NAMALWA (cell line): ENCODE measurements around the gene ZNF831.

ENCODE experiments used
- DNase-seq: peaks from one replicate; pipeline ENCODE4 v3.0.0-alpha.2; 2015; ENCODE audit warnings: low spot score

Gene ZNF831

DNA sequence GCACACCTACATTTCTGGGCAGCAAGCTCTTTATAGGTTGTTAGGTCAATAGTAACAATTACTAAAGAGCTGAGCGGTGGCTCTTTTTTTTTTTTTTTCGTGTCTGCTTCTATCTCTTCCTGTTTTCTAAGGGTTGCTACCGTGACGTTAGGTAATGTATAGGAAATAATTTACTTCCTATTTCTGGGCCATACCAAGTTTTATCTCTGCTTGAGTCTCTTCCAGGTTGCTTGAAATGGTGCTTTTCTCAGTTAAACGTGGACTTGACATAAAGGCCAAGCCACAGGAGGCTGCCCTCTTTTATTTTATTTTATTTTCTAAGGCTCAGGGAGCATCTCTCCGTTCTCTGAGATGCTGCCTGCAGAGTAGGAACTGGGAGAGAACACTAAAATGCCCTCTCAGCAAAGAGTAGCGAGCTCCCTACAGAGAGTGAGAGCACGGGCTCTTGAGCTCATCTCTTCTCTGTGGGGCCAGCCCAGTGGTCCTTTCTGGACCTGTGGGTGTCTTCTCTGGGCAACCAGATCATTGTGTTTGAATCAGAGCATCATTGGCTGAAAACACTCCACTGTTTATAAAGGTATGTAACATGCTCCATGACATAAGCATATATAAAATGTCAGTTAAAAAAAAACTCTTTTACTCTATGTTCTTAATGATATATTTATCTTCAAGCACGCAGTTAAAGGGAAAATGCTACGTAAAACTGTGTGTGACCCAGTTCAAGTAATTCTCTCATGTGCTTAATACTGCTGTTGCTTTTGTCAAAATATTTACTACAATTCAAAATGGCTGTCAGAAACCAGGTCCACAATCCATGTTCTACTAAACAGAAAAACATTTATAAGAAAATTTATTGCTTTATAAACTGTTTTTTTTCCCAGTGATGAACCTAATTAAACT is at the start of gene ZNF831:
Gene ZNF831 (plus strand): TSS at position 191 of the 900 bp plus-strand sequence. CDS start 27,199 bp downstream, outside the sequence.
- DNase-seq, result peak; percentile 87

DNA sequence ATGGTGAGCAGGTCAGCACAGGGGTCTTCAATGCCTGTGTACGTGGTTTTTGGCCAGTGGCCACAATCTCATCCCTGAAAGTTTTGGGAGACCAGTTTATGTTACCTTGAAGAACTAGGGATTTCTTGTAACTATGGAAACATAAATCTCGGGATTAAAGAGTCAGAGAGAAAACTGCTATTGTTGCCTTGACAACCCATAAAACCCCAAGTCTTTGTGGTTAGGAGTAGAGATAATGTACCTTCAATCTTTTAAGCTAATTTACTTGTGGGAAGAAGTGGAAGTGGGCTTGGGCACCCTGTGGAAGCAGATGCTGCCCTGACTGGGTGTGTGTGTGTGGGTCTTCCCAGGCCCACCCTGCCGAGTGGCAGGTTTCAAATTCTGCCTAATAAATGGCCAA is 46.1 kb upstream of the ZNF831 start:
- no peak for DNase-seq

DNA sequence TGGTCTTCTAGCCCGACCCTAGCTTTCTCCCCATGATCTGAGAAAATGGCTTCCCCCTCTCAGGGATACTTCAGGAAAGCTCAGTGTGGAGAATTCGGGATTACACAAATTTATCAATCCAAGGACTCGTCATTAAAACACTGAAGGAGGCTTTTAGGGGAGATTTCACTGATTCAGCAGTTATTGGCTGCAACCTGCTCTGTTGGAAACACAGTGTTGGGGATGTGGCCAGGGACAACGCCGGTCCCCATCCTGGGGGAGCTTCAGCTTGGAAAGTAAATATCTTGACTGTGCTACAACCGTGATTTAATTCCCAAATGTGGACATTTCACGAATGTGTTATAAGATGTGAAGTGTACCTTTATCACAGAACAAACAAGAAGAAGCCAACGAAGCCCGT is 44.8 kb upstream of the ZNF831 start:
- no peak for DNase-seq

DNA sequence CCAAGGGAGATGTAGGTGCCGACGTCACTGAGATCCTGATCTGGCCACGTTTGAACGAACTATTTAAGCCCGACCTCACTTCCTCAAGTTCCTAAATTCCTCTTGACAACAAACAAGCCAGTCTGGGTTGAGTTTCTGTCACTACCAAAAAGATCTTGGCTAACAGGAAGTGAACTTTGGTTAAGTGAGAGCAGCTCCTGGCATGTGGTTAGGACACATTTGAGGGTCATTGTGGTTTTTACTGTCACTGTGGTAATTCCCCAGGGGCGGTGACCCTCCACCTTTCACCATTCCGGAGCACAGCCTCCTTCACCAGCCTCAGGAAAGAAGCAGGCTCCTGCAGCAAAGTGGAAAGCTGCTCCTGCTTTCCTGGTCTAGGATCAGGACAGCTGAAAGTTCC is 43.1 kb upstream of the ZNF831 start:
- peak; percentile 62 for DNase-seq

DNA sequence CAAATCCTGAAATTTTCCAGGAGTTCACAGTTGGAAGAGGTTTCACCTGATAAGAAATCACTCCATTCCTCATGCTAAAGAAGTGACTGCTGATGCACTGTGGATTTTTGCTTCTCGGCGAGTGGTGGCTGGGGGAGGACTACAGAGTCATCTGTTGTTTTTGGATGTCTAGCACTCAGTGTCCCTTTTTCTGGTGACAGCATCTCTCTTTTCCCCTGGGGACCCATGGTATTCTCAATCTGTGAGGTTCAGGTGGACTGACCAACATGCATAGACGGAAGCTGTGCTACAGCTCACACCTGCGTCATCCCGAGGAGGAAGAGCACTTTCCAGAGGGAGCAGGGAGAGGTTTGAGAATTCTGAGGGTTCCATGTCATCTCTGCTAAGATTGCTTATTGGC is 42.7 kb upstream of the ZNF831 start:
- peak; percentile 25 for DNase-seq

DNA sequence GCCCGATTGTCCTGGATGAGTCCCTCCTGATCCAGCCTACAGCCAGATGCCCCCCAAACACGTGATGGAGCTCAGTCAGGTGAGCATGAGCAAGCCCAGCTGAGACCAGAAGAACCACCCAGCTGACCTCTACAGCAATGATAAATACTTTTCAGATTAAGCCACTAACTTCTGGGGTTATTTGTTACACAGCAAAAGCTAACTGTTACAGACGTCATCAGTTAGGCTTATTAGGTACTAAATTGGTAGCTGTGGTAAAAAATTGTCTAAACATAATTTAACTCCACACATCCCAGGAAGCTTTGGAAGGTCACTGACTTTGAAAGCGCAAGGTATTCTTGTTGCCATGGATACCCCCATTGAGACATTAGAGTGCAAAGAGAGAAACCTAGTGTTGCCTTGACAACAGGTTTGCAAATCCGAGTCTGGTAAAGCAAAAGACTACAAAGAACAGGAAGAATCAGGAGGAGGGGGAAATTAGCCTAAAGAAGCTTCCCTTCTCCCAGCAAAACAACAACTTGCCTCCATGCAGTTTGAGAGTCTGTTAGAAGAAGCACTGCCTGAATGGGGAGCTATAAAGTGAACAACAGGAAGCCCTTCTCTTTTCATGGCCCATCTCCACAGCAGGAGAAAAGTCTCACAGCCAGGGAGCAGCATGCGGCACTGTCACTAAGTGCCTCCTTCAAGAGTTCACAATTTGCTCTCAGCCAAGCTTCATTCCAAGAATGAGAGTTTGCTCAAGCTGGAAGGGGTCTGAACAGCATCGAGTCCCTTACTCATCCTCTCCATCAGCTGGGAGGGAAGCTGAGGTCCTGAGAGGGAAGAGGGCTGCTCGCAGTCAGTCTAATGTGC is 41.7 kb upstream of the ZNF831 start:
- DNase-seq, result peak; percentile 47

DNA sequence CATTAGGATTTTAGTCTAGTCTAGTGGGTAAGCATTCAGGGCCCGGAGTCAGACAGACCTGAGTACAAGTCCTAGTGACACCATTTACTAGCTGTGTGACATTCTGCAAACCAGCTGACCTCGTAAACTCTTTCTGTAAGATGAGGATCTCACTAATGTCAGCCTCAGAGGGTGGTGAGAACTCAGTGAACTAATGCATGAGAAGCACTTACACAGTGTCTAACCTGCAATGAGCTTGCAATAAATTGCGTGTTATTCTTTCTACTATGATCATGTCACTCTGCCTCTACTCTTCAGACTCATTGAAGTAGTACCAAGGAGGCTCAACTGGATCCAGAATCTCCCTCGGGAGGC is 41.1 kb upstream of the ZNF831 start:
- DNase-seq, result no peak

DNA sequence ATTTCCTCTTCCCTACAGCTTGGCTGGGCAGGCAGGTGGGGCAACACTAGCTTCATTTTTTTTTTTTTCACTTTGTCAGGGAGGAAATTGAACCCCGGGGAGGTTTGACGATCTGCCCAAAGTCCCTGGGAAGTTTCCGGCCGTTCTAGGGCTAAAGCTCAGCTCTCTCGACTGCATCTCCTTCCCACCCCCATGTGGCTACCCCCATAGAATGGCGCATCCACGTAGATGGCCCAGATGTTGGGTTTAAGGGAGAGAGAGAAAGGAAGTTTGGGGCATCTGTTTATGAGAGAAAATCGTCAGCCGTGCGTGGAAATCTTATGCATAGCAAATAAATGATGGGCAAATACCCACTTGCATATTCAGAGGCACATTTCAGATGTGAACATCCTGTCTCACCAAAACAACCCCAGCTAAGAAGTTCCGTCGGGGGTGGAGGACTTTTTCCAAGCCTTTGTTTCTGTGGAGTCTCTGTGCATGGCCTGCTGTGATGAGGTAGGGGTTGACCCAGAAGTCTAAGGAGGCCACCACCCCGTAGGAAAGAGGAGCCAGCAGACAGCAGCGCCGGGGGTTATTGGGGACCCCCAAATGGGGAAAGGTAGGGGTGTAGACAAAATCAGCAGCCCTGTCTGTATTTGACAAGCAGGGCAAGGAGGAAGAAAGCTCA is 40.5 kb upstream of the ZNF831 start:
- peak; percentile 94 for DNase-seq

DNA sequence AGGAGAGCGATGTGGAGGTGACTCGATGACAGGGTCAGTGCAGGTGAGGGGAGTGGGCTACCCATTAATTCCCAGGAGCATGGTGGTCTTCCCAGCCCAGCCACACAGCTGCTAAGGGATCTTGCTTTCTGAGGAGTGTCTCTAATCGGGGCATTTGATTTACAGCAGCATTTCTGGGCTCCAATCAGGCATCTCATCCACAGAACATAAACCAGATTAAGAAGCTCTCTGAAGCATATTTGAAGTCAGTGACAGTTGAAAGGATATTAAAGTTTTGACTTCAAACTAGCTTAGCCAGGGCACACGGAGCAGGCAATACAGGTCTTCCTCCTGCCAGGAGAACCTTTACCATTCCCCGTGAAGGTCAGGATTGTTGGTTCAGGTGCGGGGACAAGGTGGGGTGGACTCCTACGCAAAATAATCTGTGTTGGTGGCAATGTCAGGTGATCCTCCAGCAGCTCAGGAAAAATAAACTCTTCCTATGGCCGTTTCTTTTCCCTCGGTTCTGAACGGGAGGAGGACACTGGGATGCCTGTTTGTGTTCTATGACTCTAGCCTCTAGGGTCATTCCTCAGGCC is 39.9 kb upstream of the ZNF831 start:
- peak; percentile 38 for DNase-seq

DNA sequence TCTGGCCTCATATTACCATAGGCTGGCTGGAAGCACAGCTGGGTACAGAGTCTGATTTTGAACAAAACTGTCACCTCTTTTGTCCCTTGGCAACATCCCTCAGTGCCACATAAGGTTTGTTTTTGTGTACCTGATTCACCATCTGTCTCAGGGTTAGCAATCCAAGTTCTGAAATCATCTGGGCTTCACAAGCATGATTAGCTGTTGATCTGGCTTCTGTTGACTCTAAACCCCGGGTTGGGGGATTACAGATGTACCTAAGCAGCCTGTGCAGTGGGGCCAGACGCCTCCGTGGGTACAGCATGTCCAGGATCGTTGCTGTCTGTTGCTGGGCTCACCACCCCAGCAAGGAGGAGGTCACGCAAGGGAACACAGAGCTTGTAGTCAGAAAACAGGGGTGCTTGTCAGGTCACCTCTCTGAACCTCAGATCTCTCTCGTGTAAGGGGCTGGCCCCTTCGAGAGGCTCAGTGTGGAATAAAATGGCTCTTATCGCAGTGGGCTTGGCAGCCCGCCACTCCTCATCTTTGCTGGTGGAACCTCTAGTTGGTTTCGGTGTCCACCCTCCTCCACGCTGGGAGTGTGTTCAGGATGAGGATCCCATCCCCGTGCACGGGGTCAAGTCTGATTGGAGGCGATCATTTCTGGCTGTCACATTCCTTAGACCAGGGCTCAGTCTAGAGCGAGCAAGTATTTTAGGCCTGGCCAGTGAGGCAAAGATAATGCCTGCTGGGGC is 39.2 kb upstream of the ZNF831 start:
- peak; percentile 63 for DNase-seq

DNA sequence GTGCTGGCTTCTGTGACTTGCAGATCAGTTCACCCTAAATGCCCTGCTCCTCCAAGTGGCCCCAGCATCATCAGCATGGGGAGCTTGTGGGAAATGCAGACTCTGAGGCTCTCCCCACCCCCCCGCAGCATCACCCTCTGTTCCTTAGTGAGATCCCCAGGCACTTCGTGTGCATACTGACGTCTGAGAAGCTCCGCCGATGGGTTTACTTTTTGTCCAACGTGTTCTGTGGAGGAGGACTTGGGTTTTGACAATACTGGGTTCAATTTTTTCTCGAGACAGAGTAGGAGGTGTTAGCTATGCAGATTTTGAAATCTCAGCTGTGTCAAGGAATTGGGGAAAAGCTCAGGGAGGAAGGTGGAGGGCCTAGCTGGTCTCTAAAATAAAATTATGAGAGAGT is 38.3 kb upstream of the ZNF831 start:
- no peak for DNase-seq

DNA sequence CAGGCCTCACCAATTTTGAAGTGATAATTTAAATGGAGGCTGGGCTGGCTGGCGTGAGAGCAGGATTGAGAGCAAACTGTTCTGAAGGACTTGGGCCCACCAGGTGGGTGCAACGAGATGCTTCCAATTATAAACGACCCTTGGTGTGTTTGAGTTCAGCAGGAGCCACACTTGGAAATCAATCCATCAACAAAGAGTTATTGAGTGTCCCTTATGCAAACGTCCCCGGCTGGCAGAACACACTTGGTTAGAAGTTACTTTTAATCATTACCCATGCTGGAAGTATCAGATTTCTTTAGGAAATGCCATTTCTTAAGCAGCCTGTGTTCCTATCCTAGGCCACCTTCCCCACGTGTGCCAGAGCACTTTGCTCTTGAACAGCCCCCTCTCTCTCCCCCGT is 37.8 kb upstream of the ZNF831 start:
- peak; percentile 22 for DNase-seq

DNA sequence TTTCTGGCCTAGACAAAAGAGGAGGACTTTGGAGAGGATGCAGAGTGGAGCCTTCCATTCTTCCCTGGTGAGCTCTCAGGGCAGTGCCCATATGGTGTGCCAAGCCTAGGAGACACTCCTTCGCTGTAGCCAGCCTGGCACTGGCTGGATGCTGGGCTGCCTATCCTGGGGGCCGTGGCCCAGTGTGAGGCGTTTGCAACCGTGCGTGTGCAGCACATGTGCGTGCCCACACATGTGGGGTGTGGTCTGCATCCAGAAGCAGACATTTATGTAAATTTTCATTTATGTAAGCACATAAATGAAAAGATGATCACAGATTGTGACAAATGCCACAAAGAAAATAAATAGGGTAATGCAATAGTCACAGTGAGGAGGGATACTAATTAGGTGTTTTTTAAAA is 35.8 kb upstream of the ZNF831 start:
- DNase-seq, result no peak

DNA sequence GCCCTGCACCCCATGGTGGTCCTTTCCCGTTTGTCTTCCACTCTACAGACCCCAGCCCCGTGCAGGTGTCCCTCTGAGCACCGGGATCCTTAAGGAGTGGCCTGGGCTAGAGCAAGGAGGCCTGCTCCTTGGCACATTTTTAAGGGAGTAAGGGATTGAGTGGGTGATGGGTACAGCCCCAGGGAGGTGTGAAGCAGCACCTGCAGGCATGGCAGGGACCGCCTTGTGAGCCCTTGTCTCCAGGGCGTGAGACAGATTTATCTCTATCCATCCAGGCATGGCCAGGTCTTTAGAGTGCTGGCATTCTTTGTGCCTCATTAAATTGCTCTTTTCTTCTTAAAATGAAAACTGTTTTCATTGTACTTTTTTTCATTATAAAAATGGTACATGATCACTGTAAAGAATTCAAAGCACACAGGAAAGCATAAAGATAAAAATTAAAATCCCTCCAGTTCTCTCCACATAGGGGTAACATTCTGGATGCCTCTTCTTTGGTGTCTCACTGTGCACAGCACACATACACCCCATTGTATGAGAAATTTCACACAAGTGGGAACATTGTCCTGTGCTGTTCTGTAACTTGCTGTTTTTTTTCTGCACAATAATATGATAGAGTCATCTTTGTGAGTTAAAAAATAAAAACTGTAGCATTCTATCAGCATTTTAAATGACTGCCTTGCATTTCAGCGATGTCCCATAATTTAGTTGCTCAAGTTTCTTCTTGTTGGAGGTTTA is 31.9 kb upstream of the ZNF831 start:
- no peak for DNase-seq

DNA sequence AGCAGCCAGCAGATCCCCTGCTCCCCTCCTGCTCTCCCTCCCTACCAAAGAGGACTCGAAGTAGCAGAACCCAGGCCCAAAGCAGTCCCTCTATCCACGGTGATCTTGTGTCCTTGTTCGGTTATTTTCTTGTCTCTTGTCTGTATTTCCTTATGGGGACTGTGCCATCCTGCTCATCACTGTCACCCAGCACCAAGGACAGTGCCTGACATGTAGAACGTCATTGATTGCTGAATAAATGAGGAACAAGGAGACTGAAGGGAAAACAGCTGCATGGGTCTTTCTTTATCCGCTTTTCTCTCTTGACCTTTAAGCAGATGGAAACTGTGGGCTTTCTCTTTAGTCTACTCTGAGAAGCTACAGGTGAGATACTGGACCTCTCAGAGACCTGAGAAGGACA is 29.4 kb upstream of the ZNF831 start:
- no peak for DNase-seq

DNA sequence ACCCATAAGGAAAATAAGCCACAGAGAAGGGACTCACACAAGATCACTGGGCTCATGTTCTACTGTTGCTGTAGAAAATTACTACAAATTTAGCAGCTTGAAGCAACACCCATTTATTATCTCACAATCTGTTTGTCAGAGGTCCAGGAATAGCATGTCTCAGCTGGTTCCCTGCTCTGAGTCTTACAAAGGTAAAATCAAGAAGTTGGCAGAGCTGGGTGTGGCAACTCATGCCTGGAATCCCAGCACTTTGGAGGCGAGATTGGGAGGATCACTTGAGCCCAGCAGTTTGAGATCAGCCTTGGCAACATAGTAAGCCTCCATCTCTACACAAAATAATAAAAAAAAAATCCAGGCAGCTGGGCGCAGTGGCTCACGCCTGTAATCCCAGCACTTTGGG is 28.5 kb upstream of the ZNF831 start:
- no peak for DNase-seq

DNA sequence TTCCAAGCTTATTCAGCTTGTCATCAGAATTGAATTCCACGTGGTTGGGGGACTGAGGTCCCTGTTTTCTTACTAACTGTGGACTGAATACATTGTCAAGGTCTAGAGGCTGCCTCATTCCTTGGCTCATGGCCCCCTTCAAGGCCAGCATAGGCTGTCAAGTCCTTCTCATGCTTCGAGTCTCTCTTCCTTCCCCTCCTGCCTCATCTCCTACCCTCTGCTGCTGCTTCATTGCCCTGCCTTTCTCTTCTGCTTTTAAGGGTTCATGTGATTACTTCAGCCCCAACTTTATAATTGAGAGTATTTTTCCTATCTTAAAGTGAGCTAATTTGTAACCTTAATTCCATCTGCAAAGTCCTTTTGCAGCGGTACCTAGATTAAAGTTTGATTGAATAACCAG is 27.6 kb upstream of the ZNF831 start:
- no peak for DNase-seq

DNA sequence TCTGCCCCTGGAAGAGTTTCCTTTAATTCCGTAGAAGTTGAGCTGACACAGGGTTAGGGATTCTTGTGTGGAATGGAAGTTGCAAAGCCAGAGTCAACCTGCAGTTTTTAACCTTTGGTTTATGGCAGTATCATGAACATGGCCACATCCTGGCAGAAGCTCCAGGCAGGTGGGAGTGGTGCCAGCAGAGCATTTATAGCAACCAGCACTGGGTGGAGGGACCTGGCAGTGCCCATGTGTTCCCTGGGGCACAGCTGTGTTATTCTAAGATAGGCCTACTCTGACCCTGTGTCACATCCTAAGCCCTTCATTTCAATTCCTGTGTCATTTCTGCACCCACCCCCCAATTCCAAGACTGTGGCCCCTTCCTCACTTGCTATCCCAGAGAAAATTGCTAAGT is 26.1 kb upstream of the ZNF831 start:
- no peak for DNase-seq

DNA sequence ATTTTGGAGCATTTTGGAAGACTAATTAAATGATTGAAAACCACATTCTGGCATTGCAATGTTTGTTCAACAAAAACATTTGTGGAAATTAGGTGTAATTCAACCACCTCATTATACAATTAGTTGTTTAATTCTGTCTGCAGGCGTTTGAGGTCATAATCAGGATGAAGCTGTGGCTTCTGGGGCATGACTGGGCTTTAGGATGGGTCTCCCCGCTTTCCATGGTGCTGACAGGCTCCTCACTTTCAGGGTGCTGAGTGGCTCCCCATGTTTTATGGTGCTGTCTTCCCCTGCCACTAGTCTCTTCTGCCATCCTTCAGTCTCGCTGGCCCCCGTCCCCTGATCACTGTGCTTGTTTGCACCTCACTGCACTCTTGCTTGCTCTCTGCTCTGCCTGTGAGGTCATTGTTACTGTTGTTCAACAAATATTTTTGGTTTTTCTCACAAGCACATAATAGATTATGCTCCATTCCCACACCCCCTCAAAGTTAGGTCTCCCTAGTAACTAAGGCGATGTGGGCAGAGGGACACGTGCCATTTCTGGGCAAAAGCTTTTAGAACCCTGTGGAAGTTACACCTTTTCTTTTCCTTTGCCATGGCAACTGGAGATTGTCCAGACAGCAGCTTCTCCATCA is 25.4 kb upstream of the ZNF831 start:
- no peak for DNase-seq

DNA sequence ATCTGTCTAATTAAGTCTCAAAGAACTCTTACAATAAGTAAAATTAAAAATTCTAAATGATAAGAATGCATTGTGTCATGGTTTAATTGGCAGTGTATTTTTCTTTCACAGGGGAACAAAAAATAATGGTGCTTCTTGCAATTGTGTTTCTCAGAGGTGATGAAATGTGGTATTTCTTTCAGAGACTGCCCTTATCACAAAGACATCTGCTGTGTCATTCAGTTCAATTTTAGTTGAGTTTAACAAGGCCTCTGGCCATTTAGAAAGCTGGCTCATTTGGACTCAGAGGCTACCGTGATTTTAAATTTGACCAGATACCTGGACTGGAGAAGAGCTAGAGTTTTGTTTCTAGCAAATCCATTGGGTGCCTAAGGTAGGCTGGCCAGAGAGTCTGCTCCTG is 23.6 kb upstream of the ZNF831 start:
- DNase-seq, result no peak
